ENCODE results near the gene SEC11C.

The SEC11C gene

GRCh38 chr18:59145055-59145454 lies 5.4 kb downstream of the SEC11C start:
- no peak for DNase-seq

GRCh38 chr18:59148192-59148591 lies 8.5 kb downstream of the SEC11C start:
- DNase-seq = no peak

DNA sequence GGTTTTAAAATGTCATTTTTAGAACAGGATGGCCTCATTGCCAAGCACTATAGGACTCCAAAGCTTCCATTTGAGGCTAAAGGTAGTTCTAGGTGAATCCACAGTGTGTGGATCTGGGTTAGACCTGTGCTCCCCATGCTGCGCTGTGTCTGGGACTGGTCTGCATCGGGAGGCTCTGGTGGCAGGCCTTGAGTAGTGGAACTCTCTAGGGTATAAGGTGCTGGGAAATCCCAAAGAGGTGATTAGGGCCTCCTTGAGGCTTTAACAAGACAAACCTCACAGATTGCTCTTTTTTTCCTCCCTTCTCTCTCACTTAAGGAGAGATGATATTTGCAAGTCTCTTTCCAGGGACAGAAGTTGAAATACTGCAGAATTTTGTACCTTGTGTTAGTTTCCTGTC lies 9.3 kb downstream of the SEC11C start:
- DNase-seq = no peak

DNA sequence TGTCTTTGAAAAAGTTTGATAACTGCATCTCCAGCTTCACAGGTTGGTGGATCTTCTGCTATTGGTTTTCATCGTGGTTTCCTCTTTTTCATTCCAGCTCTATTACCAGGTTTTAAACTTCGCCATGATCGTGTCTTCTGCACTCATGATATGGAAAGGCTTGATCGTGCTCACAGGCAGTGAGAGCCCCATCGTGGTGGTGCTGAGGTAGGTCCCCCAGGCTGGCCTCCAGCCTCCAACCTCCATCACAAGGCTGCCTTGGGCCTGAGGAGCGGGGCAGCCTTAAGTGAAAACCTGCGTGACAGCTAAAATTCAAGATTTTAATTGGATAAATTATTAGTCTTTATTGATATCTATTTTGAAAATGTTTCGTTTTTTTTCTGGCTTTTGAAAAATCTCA lies 9.7 kb downstream of the SEC11C start:
- no peak for DNase-seq

GRCh38 chr18:59150236-59150635 lies 10.6 kb downstream of the SEC11C start:
- DNase-seq = no peak

- no peak for DNase-seq
These were observed 15.5 kb downstream of the SEC11C start for GRCh38 chr18:59155153-59155552.

DNA sequence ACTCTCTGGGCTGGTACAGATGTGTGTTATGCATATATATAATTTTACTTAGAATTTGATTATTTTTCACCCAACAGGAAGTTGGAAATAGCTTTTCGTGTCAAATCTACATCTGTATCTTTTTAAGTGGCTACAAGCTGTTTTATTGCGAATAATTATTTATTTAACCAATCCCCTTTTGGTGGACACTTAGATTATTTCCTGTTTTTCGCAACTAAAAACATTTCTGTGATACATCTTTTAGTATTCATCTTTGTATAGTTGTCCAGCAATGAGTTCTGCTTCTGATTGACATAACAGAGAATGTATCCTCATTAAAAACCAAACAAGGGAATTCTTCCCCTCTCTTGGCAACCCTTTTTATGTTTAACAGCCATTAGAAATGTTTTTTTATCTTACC lies 16.6 kb downstream of the SEC11C start:
- no peak for DNase-seq

- no peak for DNase-seq
These were observed 19.6 kb downstream of the SEC11C start for GRCh38 chr18:59159265-59159664.

- no peak for DNase-seq
These were observed 20.3 kb downstream of the SEC11C start for GRCh38 chr18:59159986-59160385.

DNA sequence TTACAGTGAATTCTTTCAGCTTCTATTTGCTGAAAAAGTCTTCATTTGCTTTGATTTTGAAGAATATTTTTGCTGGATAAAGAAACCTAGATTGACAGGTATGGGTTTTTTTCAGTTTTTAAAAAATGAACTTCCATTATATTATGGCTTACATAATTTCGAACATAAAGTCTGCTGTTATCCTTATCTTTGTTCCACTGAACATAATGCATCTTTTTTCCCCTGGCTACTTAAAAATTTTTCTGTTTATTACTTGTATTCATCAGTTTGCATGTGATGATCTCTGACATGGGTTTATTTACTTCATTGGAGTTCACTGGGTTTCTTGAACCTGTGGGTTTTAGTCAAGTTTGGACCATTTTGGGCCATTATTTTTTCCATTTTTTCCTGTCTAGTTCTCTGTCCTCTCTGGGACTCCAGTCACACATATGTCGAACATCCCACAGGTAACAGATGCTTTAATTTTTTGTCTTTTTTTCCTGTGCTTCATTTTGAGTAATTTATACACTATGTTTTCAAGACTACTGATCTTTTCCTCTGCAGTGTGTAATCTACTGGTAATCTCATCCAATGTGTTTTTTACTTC lies 33.1 kb downstream of the SEC11C start:
- no peak for DNase-seq

GRCh38 chr18:59177485-59177884 lies 37.8 kb downstream of the SEC11C start:
- DNase-seq = no peak

DNA sequence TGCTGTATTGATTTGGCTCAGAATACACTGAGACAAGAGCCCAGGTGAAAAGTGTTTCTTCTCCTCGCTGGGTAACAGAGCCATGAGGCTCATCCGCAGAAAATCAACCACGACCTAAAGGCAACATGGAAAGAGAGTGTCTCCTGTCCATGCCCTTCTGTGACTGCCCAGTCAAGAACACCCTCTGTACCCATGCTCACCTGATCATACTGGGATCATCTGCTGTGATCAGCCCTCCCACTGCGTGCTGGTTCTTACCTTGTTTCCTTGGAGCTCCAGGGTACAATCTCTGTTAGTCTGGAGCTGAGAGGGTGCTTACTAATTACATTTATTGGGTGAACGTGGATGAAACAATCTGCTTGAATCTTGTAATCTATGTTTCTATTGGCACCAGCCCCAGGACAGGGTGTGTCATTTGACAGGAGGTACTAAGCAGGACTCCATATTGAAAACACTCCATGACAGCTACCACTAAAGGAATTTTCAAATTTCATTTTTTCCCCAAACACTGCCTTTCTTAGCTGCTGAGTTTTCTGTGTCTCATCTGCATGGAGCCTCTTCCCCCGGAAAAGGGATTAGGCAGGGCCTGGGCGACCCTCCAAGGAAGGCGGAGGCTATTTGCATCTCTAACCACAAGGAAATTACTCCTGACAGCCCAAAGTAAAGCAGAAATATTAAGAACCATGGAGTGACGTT lies 40.6 kb downstream of the SEC11C start:
- DNase-seq = no peak

- DNase-seq = no peak
These were observed 43.0 kb downstream of the SEC11C start for GRCh38 chr18:59182673-59183072.

DNA sequence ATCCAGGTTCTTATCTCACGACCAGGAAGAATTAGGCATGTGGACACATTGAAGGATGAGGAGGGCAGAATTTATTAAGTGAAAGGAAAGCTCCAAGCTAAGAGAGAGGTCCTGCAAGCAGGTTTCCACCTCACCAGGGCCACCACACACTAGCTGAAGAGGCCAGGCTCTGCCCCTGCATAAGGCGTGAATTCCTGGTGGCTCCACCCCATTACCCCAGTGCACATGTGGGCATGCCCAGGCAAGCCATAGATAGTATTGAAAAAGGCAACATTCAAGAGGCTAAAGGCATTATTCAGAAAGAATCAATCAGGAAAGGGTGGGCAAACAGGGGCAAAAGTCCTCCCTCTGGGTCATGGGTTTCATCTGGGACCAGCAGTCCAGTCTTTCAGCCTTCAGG lies 49.3 kb downstream of the SEC11C start:
- no peak for DNase-seq

DNA sequence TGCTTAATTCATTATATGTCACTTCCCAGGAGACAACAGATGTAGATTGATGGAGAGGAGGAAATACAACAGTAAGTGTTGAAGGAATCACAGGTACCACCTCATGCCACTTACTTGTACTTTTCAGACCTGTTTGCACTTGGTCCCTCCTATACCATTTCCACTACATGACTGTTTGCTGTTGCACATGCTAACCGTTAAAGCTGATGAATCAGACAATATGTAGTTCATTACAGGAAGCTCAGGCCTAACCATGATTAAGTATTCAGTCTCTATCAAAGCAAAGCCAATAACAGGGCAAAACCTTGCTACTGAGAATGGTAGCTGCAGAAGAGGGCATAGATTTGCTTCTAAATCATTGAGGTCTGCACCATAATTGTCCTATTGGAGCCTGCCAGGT lies 50.1 kb downstream of the SEC11C start:
- no peak for DNase-seq

- DNase-seq = no peak
These were observed 56.6 kb downstream of the SEC11C start for GRCh38 chr18:59196161-59196725.

DNA sequence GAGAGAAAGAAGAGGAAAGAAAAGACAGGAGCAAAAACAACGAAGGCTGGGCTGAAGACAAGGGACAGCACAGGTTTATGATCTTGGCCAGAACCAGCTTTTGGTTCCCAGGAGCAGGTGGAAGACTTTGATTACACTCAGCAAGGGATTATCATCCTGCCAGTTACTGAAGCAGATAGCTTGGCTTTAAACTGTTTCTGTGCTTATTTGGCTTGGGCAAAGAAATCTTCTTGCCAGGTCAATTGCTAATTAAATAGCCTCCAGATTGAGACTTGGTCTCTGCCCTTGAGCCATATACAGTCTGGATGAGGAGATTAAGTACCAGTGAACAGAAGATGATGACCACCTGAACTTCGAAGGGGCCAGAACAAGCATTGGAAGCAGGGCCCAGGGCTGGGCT lies 58.0 kb downstream of the SEC11C start:
- DNase-seq = no peak

DNA sequence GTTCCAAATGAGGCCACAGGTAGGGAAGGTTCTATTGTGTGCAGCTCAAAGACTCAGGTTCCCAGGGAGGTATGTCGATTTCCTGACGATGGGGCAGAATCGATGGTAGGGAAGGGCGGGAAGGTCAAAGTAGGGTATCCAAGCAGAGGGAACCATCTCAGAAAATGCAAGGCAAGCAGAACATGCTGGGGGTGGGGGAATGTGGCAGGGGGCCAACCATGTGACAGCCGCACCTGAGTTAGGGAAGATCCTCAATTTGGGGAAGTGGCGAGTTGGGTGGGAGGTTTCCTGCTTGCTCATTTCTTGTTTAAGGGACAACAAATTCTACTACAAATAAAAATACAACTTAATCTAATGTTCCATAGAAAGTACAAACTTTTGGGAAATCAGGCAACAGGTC lies 58.5 kb downstream of the SEC11C start:
- no peak for DNase-seq

GRCh38 chr18:59200787-59201186 lies 61.1 kb downstream of the SEC11C start:
- no peak for DNase-seq

GRCh38 chr18:59202258-59202820 lies 62.7 kb downstream of the SEC11C start:
- DNase-seq = no peak

DNA sequence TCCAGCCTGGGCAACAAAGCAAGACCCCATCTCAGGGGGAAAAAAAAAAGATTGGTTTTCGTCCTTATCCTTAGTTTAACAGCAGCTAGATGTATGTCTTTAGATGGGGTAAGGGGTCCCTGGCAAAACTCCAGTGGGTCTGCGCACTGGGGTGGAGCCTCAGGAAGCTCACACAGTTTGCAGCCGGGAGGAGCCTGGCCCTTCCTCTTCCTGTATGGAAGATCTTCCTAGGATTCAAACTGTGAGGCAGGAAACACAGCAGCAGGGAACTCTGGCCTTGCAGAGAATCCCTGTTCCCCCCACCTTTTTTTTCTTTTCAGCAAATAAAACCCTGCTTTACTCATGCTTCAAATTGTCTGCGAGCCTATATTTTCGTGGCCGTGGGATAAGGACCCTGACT lies 67.8 kb downstream of the SEC11C start:
- no peak for DNase-seq

Measured in NCI-H1436 treated with DMSO at 0.1 percent for 48 hours (cell line).